ENCODE data around the gene PITPNM3.
"Not testable (repeated sequence)": the region's sequence is repeated elsewhere in the genome, so short reads cannot be mapped to it uniquely, and the experiment has no call there.

PITPNM3 gene

DNA sequence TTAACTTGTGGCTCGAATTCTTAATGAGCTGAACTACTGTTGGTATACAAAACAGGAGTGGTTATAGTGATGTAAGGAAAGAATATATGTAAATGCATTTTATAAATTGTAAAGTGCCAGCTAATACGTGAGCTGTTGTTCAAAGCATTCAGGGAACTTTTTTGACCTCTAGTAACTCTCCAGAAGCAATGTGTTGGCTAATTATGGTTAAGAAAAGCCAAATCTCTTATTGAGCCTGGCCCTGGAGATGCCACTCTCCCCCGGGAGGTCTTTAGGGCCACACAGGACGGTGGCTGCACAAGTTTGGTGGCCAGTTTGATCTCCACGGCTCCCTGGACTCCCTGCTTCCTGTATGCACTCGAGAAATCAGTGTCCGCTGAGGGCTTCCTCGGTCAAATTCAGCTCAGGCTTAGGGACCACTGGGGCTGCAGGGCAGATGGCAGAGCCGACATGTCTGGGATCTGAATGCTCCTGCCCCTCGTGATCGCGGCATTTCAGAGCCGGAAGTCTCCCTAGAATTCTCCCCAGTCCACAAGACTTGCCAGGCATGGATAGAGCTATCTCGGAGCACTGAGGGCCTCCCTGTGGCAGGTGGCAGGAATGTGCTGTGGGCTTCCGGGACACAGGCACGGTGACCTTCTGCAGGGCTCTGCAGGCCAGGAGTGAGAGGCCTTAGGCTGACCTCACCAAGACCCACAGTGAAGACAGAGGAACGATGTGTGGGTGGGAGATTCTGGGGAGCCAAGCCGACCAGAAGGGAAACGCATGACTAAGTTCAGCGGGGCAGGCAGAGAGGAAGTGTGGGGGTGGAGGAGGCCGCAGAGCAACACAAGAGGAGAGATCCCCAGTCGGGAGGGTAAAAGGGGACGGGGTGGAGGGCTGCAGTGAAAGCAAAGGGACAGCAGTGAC lies 18.6 kb upstream of the PITPNM3 start:
- no peak for DNase-seq

DNA sequence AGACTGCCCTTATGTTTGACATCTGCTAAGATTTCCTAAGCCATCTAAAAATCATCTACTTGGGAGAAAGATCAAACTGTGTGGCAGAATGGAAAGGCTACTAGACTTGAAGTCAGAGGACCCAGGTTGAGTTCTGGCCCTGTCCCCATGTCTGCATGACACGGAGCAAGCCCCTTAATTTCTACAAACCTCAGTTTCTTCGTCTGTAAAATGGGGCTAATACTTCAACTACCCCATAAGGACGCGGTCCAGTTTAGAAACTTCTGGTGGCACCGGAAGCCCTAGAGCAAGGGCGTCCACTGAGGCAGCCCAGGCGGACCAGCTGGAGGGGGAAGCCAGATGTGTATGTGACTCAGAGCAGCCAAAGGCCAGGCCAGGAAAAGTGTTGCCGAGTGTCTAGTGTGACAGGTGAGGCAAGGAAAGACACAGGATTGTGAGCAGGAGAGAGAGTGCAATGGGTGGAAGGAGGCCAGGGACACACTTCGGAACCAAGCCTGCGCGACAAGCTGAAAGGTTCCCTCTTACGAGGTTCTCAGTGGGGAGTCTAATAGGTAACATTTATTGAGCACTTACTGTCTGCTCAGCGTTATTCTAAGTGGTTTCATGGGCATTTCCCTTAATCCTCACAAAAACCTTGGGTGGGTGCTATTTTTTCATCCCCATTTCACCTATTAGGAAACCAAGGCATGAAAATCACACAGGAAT lies 17.8 kb upstream of the PITPNM3 start:
- DNase-seq: no peak

DNA sequence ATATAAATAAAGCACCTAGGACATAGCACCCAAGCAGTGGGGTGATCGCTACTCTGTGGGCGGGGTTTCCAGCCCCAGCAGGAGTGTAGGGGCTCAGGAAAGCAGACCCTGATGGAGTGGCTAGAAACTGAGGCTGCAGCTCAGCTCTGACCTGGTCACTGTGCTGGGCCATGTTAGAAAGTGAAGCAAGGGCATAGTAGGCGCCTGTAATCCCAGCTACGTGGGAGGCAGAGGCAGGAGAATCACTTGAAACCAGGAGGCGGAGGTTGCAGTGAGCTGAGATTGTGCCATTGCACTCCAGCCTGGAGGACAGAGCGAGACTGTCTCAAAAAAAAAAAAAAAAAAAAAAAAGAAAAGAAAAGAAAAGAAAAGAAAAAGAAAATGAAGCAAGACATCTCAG lies 17.1 kb upstream of the PITPNM3 start:
- not testable (repeated sequence) for DNase-seq

DNA sequence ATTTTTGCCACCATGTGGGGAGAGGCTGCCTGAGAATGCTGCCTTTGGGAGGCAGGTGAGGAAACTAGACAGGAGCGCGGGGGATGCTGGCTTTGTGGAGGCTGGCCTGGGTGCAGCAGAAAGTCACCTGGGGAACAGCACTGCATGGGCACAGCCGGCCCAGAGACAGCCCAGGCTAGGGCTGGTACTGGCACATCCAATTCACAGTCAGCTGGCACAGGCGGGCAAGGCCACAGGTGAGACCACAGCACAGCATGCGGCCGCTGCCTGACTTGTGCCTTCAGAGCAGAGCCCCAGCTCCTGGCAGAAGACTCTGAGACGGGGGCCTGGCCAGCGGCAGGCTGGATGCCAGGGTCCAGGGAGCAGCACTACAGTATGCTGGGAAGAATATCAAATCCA lies 16.6 kb upstream of the PITPNM3 start:
- DNase-seq: no peak

DNA sequence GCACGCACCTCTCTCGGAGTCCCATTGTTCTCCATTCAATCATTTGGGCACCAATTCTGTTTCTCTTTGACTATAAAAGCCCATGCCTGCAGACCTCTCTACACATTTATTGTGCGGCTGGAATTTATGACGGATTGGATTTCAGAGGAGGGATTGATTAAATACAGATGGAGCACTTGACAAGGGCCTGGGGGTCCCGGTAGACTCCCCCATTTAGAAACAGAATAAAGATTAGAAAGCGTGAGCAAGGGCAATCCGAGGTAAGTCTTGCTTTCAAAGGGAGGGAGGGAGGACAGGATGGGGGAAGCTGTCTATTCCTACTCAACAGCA lies 15.1 kb upstream of the PITPNM3 start:
- DNase-seq: no peak

DNA sequence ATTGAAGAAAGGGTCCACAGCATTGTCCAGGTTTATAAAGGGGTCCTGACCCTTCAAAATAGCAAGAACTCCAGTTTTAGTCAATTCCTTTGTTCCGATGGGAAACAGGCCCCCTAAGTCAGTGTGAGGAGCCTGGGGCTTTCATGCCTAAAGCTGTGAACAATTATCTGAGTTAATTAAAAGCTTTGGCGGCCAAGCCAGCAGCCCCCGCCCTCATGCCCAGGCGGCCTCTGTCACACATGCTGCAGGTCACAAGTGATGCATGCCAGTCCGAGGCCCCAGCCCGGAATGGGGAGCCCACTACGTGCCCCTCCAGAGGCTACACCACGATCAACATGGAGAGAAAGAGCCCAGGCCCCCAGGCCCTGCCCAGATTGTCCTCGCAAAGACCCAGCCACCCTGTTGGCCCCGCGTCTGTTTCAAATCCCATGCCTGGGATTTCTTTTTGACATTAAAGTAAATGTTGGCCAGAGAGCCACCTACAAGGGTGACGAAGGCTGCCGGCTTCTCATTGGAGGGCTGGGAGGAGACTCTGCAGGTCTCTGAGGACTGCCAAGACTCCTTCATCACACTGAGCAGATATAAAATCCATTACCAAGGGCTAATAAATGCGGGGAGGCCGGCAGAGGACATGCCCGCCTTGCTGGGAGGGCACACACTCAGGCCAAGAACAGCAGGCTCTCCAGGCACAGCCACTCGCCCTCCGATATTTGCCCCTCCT lies 14.5 kb upstream of the PITPNM3 start:
- DNase-seq: no peak

DNA sequence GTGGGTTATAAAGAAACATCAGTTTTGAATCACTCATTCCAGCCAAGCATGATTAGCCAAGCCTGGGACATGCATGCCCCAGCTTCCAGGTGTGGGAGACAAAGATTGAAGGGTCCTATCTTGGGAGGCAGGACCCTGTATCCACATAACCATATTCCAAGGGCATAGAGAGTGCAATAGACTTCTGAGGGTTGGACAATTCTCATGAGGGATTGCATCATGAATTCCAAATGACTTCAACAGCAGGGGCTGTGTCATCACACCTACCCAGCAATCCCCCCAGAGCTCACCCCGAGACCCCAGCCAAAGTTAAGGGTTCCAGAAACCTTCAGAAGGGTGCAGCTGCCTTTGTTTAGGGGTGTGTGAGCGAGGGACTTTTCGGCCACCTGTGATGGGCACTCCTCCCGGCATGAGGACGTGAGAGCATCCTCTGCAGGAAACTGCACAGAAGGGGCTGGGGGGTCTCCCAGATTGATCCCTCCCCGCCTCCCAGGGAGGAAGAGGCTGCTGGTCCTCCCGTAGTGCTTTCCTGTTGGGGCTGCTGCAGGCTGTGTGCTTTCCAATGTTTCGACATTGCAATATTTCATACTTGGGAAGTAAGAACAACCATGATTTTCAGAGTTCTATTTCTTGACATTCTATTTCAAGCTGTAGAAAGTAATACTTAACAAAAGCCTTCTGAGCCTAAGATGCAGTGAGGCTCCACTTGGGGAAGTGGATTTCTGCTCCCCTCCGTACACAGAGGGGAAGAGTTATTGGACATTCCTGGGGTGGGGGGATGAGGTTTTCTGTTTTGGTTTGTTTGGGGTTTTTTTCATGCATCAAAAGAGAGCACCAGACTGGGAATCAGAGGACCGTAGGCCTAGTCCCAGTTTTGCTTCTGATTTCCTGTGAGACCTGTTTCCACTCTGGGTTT lies 13.3 kb upstream of the PITPNM3 start:
- no peak for DNase-seq

DNA sequence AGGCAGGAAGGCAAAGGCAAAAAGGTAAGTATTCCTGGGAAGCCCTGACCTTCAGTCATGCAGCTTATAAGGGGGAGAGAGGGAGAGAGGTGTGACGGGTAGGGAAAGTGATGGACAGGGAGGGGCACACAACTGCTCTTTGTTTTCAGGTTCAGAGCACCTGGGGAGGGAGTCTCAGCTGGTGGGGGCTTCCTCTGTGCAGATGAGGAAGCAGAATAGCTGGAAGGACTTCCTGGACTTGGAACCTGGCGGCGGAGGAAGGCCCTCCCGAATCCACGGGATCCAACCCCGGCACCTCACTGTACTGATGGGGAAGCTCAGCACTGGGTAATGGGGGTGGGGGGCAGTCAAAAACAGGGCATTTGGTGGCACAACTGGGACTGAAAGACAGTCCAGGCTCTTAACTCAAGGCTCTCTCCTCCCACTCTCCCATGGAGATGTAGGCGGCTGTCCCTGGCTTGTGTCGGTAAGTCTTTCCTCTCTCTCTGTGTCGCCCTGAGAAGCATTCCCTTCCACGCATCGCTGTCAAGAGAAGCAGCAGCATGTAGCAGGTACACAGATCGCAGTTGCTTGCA lies 11.9 kb upstream of the PITPNM3 start:
- DNase-seq: no peak

DNA sequence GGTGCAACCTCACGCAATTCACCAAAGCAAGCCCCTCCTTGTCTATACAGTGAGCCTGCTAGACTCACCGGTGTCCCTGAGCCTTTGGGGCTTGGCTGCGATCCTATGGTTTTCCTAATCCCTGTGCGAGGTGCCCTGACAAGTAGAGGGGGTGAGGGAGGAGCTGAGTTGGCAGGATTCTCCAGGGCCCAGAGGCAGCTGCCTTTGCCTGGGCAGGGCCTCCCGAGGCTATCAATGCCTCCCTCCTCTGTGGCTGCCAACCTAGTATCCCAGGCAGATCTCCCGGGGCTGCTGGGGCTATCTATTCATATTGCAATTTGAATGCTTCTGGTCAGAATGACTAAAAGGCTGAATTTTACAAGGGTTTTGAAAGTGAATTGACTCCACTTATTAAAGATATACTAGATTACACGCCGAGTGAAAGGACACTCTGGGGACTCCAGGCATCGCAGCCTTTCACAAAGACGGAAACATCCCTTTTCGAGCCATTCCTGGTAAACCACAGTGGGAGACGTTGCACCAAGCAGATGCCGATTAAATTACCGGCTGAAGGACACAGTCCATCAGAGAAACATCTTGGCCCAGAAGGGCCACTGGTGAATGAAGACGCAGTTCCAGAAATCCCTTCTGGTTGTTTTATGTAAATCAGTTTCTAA lies 11.3 kb upstream of the PITPNM3 start:
- DNase-seq: no peak

DNA sequence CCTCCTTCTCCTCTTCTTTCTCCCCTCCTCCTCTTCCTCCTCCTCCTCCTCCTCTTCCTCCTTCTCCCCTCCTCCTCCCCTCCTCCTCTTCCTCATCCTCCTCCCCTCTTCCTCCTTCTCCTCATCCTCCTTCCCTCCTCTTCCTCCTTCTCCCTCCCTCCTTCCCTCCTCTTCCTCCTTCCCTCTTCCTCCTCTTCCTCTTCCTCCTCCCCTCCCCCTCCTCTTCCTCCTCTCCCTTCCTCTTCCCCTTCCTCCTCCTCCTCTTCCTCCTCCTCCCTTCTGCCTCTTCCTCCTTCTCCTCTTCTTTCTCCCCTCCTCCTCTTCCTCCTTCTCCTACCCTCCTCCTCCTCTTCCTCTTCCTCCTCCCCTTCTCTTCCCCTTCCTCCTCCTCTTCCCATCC lies 5.1 kb upstream of the PITPNM3 start:
- no peak for DNase-seq

DNA sequence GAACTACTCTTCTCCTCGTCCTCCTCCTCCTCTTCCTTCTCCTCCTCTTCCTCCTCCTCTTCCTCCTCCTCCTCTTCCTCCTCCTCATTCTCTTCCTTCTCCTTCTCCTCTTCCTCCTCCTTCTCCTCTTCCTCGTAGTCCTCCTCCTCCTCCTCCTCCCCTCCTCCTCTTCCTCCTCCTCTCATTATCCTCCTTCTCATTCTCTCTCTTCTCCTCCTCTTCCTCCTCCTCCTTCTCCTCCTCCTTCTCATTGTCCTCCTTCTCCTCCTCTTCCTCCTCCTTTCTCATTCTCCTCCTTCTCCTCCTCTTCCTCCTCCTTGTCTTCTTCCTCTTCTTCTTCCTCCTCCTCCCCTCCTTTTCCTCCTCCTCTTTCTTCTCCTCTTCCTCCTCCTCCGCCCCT lies 4.1 kb upstream of the PITPNM3 start:
- DNase-seq: no peak

DNA sequence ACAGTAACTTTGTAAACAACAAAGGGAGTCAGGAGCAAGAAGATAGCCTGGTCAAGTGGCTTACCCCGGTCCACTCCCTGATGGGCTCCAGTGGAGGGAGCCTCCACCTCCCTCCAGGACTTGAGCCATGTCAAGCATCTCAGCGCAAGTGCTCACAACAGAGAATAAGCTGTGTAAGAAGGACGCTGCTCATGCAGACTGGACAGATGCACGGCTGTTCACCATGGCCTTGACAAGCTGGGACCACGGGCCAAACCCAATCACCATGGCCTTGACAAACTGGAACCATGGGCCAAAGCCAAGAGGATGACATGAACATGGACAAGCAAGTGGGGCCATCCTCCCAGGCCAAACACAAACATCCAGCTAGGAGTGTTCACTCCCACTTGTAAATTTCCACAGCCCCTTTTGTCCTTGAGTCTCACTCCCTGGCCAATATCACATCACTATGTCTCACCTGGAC lies 3.4 kb upstream of the PITPNM3 start:
- DNase-seq: no peak

DNA sequence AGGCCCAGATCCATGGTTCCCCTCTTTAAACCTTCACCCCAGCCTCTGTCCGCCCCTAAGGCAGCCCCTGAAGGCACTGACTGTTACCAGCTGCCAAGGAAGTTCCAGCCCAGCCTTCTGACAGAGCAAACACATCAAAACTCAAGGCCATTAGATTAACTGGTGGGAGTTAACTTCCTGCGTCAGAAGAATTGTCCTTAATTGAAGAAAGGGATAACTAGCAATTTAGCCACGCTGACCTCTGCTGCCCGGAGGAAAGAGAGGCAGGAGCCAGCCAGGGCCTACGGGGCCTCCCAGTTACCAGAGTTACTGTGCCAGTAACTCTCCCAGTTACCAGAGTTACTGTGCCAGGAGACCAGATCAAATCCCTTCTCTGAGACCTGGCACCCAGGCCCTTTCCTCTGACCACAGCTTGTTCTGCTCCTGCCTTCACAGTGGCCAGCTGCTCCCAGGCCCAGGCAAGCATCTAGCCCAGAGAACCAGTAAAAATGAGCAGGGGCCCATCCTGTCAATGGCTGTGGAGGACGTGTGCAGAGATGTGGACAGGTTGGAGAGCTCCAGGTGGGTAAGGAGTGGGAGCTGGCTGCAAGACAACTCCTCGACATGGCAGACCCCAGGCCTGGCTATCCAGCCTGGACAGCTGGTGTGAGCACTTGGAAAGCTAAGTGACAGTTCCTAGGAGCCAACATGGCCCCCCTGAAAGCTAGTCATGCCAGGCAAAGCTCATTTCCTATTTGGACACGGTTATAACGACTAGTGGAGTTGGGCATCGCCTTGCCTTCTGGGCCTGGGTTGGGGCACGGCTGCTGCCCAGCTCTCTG lies 2.8 kb upstream of the PITPNM3 start:
- no peak for DNase-seq

DNA sequence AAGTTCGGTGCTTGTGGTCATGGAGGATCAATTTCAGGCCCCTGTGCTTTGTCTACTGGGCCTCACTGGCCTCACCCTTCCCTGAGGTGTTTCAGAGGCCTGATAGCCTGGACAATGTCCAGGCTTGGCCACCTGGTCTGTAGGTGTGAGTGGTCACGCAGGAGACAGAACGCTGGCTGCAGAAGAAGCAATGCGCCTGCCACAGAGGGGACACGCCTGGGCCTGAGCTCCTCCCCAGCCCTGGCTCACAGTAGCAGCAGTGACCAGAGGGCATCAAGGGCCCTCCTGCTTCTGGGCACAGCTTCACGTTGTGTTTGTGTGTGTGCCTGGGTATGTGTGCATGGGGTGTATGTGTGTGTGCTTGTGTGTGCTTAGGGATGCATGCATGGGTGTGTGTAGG lies 1.9 kb upstream of the PITPNM3 start:
- DNase-seq: no peak

DNA sequence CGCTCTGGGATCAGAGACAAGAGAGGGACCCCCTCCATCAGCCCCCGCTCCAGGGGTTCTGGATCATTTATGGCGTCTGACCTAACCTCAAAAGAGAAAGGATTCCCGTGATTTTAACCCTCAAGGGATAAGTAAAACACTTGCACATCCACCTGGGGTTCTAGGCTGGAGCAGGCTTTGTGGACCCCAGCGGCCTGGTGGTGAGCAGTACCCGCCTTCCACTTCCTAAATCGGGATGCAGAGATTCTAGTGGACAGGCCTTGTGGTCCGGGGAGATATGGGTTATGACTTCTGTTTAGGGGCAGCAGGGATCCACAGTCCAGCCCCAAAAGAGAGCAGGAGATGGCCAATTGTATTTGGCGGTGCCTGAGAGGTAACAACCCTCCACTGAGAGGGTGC lies 684 bp upstream of the PITPNM3 start:
- no peak for DNase-seq

DNA sequence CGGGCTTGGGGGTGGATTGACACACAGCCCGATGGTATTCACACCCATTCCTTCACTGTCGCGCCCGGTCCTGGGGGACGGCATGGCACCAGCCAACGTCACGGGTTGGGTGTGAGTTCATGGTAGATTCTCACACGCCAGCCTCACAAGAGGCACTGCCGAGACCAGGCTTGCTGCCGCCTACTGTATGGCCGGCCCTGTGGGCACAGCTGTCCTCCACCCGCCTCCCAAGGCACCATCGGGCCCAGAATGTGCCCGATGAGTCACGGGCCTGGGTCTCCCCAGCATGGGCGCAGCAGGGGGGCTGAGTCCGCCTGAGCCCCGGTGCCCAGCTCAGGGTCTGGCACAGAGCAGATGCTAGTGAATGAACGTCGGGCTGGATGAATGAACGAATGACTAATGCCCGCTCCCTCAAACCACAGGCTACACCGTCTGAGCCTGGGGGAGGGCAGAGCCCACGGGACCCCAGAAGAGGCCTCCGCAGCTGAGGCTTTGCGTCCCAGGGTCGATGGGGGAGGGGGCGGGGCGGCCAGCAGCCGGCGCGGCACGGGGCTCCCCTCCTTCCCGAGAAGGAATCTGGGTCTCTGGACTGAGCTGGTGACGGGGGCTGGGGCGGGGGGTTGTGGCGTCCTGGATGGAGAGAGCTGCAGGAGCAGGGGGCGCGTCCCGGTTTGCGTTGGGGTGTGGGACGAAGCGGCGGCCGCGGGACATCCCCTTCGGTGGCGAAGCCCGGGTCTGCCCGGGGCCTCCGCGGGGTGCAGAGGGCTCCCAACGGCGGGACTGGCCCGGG lies 829 bp downstream of the PITPNM3 start:
- no peak for DNase-seq

DNA sequence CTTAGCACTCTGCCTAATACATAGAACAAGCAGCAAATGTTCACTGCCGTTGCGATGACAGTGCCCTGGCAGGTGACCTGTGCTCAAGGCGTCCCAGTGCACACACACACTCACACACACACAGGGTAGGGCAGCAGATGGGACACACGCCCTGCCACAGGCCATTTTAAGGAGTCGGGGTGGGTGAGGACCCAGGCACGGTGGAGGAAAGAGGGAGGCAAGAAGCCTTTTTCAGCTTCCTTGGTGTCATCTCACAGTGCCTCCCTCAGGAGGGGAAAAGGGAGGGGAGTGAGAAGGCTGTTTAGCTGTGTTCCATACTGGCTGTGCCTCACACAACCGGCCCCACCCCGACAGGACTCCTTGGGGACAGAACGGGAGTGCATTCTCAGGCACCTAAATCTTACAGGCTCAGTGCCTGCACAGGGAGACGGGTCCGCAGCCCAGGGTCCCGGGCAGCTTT lies 1.5 kb downstream of the PITPNM3 start:
- DNase-seq: no peak

DNA sequence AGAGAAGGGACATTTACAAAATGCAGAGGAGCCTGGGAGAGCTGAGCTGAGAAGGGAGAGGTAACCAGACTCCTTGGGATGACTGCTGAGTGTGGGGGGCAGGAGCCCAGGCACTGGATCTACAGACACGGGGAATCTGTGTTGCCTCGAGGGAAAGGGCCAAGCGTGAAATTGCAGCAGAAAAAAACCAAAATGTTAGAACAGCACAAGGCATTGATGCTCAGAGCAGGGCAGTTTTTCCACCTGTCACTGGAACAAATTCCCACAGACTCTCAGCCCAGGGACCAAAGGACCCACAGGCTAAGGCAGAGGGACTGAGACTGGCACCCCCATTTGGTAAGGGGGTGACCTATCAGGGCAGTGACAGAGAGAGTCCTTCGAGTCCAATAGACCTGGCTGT lies 2.0 kb downstream of the PITPNM3 start:
- DNase-seq: no peak

DNA sequence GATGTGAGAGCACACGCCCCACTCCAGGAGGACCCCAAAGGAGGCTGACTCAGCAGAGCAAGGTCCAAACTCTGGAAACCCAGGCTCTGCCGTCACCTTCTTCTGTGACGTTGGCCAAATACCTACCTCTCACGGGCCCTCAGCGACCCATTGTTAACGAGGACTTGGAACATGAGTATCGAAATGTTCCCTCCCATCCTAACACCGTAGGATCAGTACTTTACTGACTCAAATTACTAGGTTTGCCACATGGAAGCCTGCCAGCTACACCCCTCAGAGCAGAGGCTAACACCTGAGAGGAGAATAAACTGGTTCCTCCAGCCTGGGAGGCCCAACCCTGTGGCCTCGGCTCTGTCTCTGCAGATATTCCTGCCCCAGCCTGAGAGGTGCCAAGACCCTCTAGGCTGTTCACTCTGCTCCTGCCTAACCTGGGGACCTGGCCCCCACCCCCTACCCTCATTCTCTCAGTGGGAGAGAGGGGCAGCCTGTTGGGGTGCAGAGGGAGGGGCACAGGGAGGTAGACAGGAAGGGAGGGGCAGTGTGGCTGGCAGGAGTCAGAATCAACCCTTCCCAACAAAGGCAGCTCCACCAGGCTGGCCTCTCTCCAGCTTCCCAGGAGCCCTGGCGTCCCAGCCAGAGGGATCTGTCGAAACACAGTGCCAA lies 4.4 kb downstream of the PITPNM3 start:
- peak; percentile 93 for DNase-seq
